Stomach (tissue), 9 donors: ENCODE data around the gene DDC. TPM values are rescaled to one million over a fixed set of nuclear protein-coding genes. Genes with fewer than 3 reads are reported as not detected.
A peak's percentile ranks its signal among the peaks of the same experiment; 100 is the strongest.

Source experiments
- DNase-seq, 2 donors: peaks; one replicate each; pipeline versions ENCODE4 v3.0.0 to v3.0.0-alpha.2; 2013 to 2019
- H3K27ac ChIP-seq, 5 donors: fragments of 200-600 bp in 4 of 5; sonication (generic) in 4 of 5; one replicate each; pipeline ENCODE4 v1.5.1; 2013 to 2019; ENCODE audit warnings: mild to moderate bottlenecking in 1 of 5, moderate library complexity in 1 of 5
- H3K27me3 ChIP-seq, 3 donors: fragments of 200-600 bp; sonication (generic); one replicate each; pipeline ENCODE4 v1.5.1; 2017 to 2019; ENCODE audit warnings: mixed run types in 1 of 3
- H3K36me3 ChIP-seq, 4 donors: fragments of 200-600 bp; sonication (generic); 1 replicate in 3 of 4; 2 replicates in 1 of 4; pipeline ENCODE4 v1.5.1; 2016 to 2019
- H3K4me1 ChIP-seq, 4 donors: fragments of 200-600 bp; sonication (generic); one replicate each; pipeline ENCODE4 v1.5.1; 2016 to 2019
- H3K4me3 ChIP-seq, 4 donors: fragments of 200-600 bp; sonication (generic) in 3 of 4; one replicate each; pipeline ENCODE4 v1.5.1; 2016 to 2019; ENCODE audit warnings: mild to moderate bottlenecking in 1 of 4
- H3K9me3 ChIP-seq, 4 donors: fragments of 200-600 bp; sonication (generic); one replicate each; pipeline ENCODE4 v1.5.1; 2016 to 2019
- CTCF ChIP-seq, 7 experiments: fragments of 450-650 bp in 4 of 7; fragments of 200-600 bp in 3 of 7; sonication (generic) in 3 of 7; IDR thresholded peaks; one replicate each; pipeline ENCODE4 v1.5.1; 2016 to 2019; ENCODE audit warnings: antibody characterized with exemption in 7 of 7, control low read depth in 2 of 7, mild to moderate bottlenecking in 1 of 7
- EP300 ChIP-seq: sonication (generic); formaldehyde crosslinking; IDR thresholded peaks from one replicate; pipeline ENCODE4 v1.6.1; 2017; ENCODE audit warnings: antibody characterized with exemption
- POLR2A ChIP-seq, 4 donors: fragments of 450-650 bp; IDR thresholded peaks; one replicate each; pipeline ENCODE4 v1.6.1; 2016; ENCODE audit warnings: antibody characterized with exemption in 4 of 4, control low read depth in 2 of 4, mild to moderate bottlenecking in 1 of 4, moderate library complexity in 1 of 4
- POLR2AphosphoS5 ChIP-seq, 3 donors: sonication (generic); formaldehyde crosslinking; IDR thresholded peaks; one replicate each; pipeline ENCODE4 v1.6.1; 2016; ENCODE audit warnings: antibody characterized with exemption in 3 of 3
- WGBS, 5 donors: extraction: QIAGEN DNeasy Blood & Tissue Kit in 3 of 5; methylation state at CpG; one replicate each; pipeline versions ENCODE4 v1.1.5 to v1.1.7; 2013 to 2018; 5-methylcytosine and 5-hydroxymethylcytosine counted together
- intact Hi-C: fragments of 100-400 bp; cut with DNase I; formaldehyde crosslinking; loops from one replicate; pipeline ENCODE4 v1.15.1; 2023; ENCODE audit warnings: low total_unique reads
- polyA plus RNA-seq, 3 donors: library from polyadenylated mRNA; stranded (reverse); fragments of 200-250 nt; gene quantifications; one replicate each; pipeline ENCODE4 v1.2.3, GENCODE V29; 2013
- total RNA-seq, 5 donors: library from RNA; depleted of rRNA; stranded (reverse); fragments of >200 nt; gene quantifications; one replicate each; pipeline versions ENCODE4 v1.1.0 to v1.2.3, GENCODE V29; 2014 to 2016
- donor health status: healthy with polysubstance abuse.
- donor health status: Bipolar disorder and iron deficiency.
- donor health status: healthy.

Gene DDC
- total and polyA plus RNA-seq, 8 donors = 0.95 to 95.0 (median 4.7) TPM; not detected in 3

- TF ChIP-seq CTCF (IDR thresholded peaks at IDR 0.05) = no peak
- TF ChIP-seq EP300 = no peak
- TF ChIP-seq POLR2AphosphoS5 (IDR thresholded peaks at IDR 0.05) = no peak
- TF ChIP-seq POLR2A (IDR thresholded peaks at IDR 0.05) = no peak
- H3K27me3 ChIP-seq = no peaks in the 10 kb centered on the region
- 82 to 88% (median 85%) methylated on average over 12 of the region's 12 CpGs for WGBS, 5 donors
- no peak overlapping the region for H3K4me3 ChIP-seq
- H3K9me3 ChIP-seq = no peaks in the 10 kb centered on the region
- intact Hi-C loops = loop anchor here (10.0 kb wide), 1 partner anchor 75 kb away; no protein-coding TSS in a partner anchor
- H3K27ac ChIP-seq = no peak overlapping the region
- DNase-seq = no peak
- H3K36me3 ChIP-seq = peaks cover 8 to 85% (median 67%) of the 10 kb centered on the region in 4 donors
- peaks cover 0 to 10% (median 0%) of the 10 kb centered on the region in 4 donors for H3K4me1 ChIP-seq
Observed at GRCh38 chr7:50599385-50599784, 34.2 kb upstream of the DDC start.

- Histone ChIP-seq H3K36me3 (peaks cover 5 to 85% (median 66%) of the 10 kb centered on the region in 4 donors), H3K27ac (no peak overlapping the region), H3K4me3 (no peak overlapping the region), H3K27me3 (no peaks in the 10 kb centered on the region), H3K9me3 (no peaks in the 10 kb centered on the region), H3K4me1 (peaks cover 0 to 10% (median 0%) of the 10 kb centered on the region in 4 donors)
- 83 to 90% (median 86%) methylated on average over 17 to 18 of the region's 18 CpGs for WGBS, 5 donors
- DNase-seq = no peak
- intact Hi-C loops = loop anchor here (10.0 kb wide), 1 partner anchor 74 kb away; no protein-coding TSS in a partner anchor
- TF ChIP-seq POLR2AphosphoS5 (IDR thresholded peaks at IDR 0.05) (no peak), POLR2A (IDR thresholded peaks at IDR 0.05) (no peak), EP300 (no peak), CTCF (IDR thresholded peaks at IDR 0.05) (no peak)
Observed at GRCh38 chr7:50598460-50599343, 33.5 kb upstream of the DDC start.

GRCh38 chr7:50596484-50596883 is 31.3 kb upstream of the DDC start:
- intact Hi-C loops = loop anchor here (10.0 kb wide), 1 partner anchor 72 kb away; no protein-coding TSS in a partner anchor
- Histone ChIP-seq H3K27me3 (no peaks in the 10 kb centered on the region), H3K9me3 (no peaks in the 10 kb centered on the region), H3K4me1 (peaks cover 0 to 10% (median 0%) of the 10 kb centered on the region in 4 donors), H3K27ac (no peak overlapping the region), H3K36me3 (peaks cover 19 to 89% (median 71%) of the 10 kb centered on the region in 4 donors), H3K4me3 (no peak overlapping the region)
- no peak for TF ChIP-seq POLR2A (IDR thresholded peaks at IDR 0.05)
- no peak for TF ChIP-seq POLR2AphosphoS5 (IDR thresholded peaks at IDR 0.05)
- no peak for TF ChIP-seq EP300
- no peak for TF ChIP-seq CTCF (IDR thresholded peaks at IDR 0.05)
- 83 to 87% (median 85%) methylated on average over 4 of the region's 4 CpGs for WGBS, 5 donors
- no peak for DNase-seq

GRCh38 chr7:50595491-50596102 is 30.4 kb upstream of the DDC start:
- DNase-seq = peak in 1 of 2 donors; percentile 64
- 57 to 78% (median 68%) methylated on average over 5 of the region's 5 CpGs for WGBS, 5 donors
- H3K27ac ChIP-seq = no peak overlapping the region
- no peaks in the 10 kb centered on the region for H3K9me3 ChIP-seq
- peak in 4 of 7 experiments; percentile 29 to 33 (median 31) for TF ChIP-seq CTCF (IDR thresholded peaks at IDR 0.05)
- no peak for TF ChIP-seq EP300
- H3K4me3 ChIP-seq = no peak overlapping the region
- peaks cover 0 to 2% (median 0%) of the 10 kb centered on the region in 4 donors for H3K4me1 ChIP-seq
- intact Hi-C loops = loop anchor here (10.0 kb wide), 1 partner anchor 71 kb away; no protein-coding TSS in a partner anchor
- H3K27me3 ChIP-seq = no peaks in the 10 kb centered on the region
- peaks cover 19 to 88% (median 74%) of the 10 kb centered on the region in 4 donors for H3K36me3 ChIP-seq
